HG02571 (cell line): ENCODE data around the gene MACROD2.

Experiments
- ATAC-seq: cut with Tn5 transposase; IDR thresholded peaks from one replicate; pipeline ENCODE4 v1.9.1; 2021; ENCODE audit warnings: mild to moderate bottlenecking, moderate library complexity; ENCODE audit not compliant: unreplicated experiment

Gene MACROD2

GRCh38 chr20:14696478-14696877, 701.2 kb downstream of the MACROD2 start:
- no peak for ATAC-seq

GRCh38 chr20:14696937-14697336, 701.6 kb downstream of the MACROD2 start:
- ATAC-seq, result no peak

- ATAC-seq, result no peak
Measured at GRCh38 chr20:14698125-14698524, 702.8 kb downstream of the MACROD2 start.

GRCh38 chr20:14698605-14699373, 703.5 kb downstream of the MACROD2 start:
- no peak for ATAC-seq

- ATAC-seq, result no peak
Measured at GRCh38 chr20:14700639-14700960, 705.3 kb downstream of the MACROD2 start.

GRCh38 chr20:14701326-14701725, 706.0 kb downstream of the MACROD2 start:
- ATAC-seq, result no peak

- ATAC-seq, result no peak
Measured at GRCh38 chr20:14706555-14706954, 711.2 kb downstream of the MACROD2 start.

- ATAC-seq, result no peak
Measured at GRCh38 chr20:14707026-14707680, 711.8 kb downstream of the MACROD2 start.

GRCh38 chr20:14707865-14708596, 712.7 kb downstream of the MACROD2 start:
- no peak for ATAC-seq

- no peak for ATAC-seq
Measured at GRCh38 chr20:14709439-14709838, 714.1 kb downstream of the MACROD2 start.

GRCh38 chr20:14710951-14711350, 715.6 kb downstream of the MACROD2 start:
- ATAC-seq, result no peak

GRCh38 chr20:14711652-14712051, 716.3 kb downstream of the MACROD2 start:
- no peak for ATAC-seq

- no peak for ATAC-seq
Measured at GRCh38 chr20:14712302-14712739, 717.0 kb downstream of the MACROD2 start.

- no peak for ATAC-seq
Measured at GRCh38 chr20:14715400-14715799, 720.1 kb downstream of the MACROD2 start.

- ATAC-seq, result no peak
Measured at GRCh38 chr20:14716351-14716801, 721.1 kb downstream of the MACROD2 start.

GRCh38 chr20:14717134-14717999, 722.1 kb downstream of the MACROD2 start:
- ATAC-seq, result no peak

- ATAC-seq, result no peak
Measured at GRCh38 chr20:14720251-14720650, 724.9 kb downstream of the MACROD2 start.

GRCh38 chr20:14721926-14722452, 726.7 kb downstream of the MACROD2 start:
- no peak for ATAC-seq

GRCh38 chr20:14723614-14724013, 728.3 kb downstream of the MACROD2 start:
- no peak for ATAC-seq

- ATAC-seq, result no peak
Measured at GRCh38 chr20:14724036-14724435, 728.7 kb downstream of the MACROD2 start.

GRCh38 chr20:14724468-14724867, 729.2 kb downstream of the MACROD2 start:
- ATAC-seq, result no peak
